Measurements from ENCODE around the gene ABL1. TPM values are rescaled to one million over a fixed set of nuclear protein-coding genes. Genes with fewer than 3 reads are reported as not detected.
"Not testable (repeated sequence)": the region's sequence is repeated elsewhere in the genome, so short reads cannot be mapped to it uniquely, and the experiment has no call there.

ABL1 gene
- total RNA-seq, 1 experiment from 2014 or later: 70.9 TPM

GRCh38 chr9:130848514-130848913, 13.5 kb downstream of the ABL1 start:
- not testable (repeated sequence) for DNase-seq (ENCODE audit: low read depth)

GRCh38 chr9:130849356-130849755, 14.3 kb downstream of the ABL1 start:
- DNase-seq (ENCODE audit: low read depth): no peak

GRCh38 chr9:130852801-130853200, 17.7 kb downstream of the ABL1 start:
- DNase-seq (ENCODE audit: low read depth): no peak

- DNase-seq (ENCODE audit: low read depth): no peak
Observed at GRCh38 chr9:130854092-130854491, 19.0 kb downstream of the ABL1 start.

DNA sequence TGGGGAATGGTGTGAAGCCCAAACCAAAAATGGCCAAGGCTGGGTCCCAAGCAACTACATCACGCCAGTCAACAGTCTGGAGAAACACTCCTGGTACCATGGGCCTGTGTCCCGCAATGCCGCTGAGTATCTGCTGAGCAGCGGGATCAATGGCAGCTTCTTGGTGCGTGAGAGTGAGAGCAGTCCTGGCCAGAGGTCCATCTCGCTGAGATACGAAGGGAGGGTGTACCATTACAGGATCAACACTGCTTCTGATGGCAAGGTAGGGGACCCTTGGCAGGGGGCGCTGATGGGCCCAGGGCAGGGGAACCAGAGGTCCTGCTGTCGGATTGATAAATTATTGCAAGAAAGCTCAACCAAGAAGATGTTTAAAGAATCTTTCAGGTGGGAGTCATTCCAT, 19.8 kb downstream of the ABL1 start:
- no peak for DNase-seq (ENCODE audit: low read depth)

GRCh38 chr9:130856474-130856873, 21.4 kb downstream of the ABL1 start:
- no peak for DNase-seq (ENCODE audit: low read depth)

DNA sequence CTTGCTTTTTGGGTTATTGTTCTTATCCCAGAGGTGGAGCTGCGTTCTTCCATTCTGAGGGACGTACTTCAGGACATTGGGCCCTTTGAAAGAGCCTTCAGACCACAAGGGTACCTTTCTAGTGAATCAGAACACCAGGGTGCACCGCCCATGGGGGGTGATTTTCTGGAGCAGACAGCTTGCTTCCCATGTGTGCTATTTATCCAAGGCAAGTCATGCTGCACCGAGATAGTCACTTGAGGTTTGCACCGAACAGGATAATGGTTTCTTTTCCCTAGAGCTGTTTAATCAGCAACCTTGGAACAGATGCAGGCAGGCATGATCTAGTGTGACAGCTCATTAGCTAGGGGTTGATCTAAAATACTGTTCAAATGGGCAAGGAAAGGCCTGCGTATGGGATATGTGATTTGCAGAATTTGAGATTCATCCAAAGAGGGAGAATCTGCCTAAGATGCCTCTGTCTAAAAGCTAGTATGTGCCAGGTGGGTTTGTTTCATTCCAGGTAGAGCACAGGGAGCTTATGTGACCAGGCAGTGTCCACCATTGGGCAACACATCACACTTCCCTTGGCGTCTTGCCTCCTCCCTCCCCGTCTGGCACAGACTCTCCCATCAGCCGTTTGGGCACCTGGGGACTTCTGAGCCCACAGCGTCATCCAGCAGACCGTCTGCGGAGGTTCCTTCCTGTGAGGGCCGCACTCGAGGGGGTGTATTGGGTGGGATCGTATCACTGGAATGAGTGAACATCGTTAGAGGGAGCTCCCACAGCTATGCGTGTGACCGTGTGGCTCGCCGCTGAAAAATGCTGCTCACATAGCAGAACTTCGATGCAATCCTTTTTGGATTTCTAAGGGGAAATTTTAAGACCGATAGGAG, 23.0 kb downstream of the ABL1 start:
- DNase-seq (ENCODE audit: low read depth): peak; percentile 97

- no peak for DNase-seq (ENCODE audit: low read depth)
Observed at GRCh38 chr9:130858739-130859705, 24.0 kb downstream of the ABL1 start.

DNA sequence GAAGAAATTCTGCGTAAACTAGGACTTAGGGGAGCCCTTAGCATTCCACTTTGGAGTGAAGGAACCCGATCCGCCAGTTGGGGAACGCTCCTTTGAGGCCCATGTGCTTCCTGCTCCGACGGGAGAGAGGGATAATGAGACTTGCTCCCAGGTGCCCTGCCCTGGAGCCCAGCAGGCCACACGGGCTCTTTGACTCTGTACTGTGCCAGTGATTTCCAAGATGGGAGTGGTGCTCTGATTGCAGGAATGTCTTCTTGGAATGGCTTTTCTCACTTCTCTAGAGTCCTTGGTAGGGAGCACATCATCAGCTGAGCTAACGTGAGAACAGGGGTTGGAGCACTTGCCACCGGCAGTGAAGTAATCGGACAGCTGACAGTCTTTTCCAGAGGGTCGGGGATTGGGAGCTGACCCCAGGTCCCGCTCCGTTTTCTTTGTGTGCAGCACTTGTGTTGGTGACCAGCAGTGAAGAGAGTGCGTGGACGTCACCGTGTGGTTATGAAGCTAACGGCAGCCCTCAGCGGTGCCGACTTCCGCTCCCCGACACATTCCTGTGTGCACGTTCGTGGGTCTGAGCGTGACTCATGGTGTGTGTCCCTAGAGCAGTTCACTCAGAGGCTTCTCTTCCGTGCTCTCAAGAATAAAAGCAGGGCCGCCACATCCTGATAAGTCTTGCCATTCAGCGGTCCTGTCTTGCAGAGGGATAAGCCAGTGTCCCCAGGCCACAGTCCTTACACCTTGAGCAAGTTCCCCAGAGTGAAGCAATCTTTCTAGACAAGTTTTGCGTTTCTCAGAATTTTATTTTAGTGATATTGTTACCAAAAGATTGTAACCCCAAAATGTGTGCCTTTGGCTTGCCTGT, 25.6 kb downstream of the ABL1 start:
- DNase-seq (ENCODE audit: low read depth): peak; percentile 98

- DNase-seq (ENCODE audit: low read depth): no peak
Observed at GRCh38 chr9:130861372-130862180, 26.5 kb downstream of the ABL1 start.

DNA sequence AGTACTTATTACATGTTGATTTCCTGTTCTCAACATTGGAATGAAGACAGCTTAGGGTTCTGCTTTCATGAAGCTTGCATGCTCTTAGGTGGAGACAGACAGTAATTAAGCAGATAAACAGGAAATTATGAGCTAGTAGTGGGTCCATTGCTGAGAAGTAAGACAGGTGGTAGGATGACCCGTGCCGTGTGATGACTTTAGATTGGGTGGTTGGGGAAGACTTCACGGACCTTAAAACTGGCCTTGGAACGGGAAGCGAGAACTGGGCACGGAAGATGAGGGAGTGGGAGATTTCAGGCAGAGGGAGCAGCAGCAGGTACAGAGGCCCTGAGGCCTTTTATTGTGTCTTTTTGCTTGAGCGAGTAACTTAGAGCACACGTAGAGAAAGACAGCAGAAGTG, 27.2 kb downstream of the ABL1 start:
- DNase-seq (ENCODE audit: low read depth): no peak

- no peak for DNase-seq (ENCODE audit: low read depth)
Observed at GRCh38 chr9:130862747-130863146, 27.7 kb downstream of the ABL1 start.

DNA sequence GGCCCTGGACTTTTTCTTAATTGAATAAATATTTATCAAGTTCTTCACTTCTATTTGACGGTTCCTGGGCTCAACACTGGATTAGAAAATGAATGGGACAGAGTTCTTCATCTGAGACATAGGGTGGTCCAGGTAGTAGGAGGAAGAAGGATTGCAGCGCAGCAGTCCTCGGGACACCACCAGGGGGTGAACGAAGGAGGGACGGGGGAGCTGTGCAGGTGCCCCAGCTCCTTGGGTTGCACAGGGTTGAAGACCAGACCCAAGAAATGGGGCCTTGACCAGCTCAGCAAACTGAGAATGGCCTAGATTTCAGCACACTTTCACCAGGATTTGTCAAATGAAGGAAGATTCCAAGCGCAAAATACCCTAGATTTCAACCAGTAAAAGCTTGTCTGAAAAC, 29.5 kb downstream of the ABL1 start:
- DNase-seq (ENCODE audit: low read depth): no peak

DNA sequence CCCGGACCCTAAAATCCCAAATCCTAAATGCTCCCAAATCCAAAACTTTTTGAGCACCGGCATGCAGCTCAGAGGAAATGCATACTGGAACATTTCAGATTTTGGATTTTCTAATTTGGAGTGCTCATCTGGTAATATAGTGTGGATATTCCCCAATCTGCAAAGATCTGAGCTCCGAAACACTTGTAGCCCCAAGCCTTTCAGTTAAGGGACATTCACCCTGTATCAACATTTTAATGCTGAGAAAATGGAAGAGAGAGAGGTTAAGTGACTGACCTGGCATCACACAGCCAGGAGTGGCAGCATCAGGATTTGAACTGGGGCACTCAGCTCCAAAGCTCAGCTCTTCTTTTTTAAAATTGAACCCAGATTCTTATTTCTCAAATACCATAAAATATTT, 30.9 kb downstream of the ABL1 start:
- DNase-seq (ENCODE audit: low read depth): no peak

- DNase-seq (ENCODE audit: low read depth): peak; percentile 89
Observed at GRCh38 chr9:130866474-130866965, 31.5 kb downstream of the ABL1 start.

- no peak for DNase-seq (ENCODE audit: low read depth)
Observed at GRCh38 chr9:130867556-130867955, 32.5 kb downstream of the ABL1 start.

- no peak for DNase-seq (ENCODE audit: low read depth)
Observed at GRCh38 chr9:130868230-130868629, 33.2 kb downstream of the ABL1 start.

DNA sequence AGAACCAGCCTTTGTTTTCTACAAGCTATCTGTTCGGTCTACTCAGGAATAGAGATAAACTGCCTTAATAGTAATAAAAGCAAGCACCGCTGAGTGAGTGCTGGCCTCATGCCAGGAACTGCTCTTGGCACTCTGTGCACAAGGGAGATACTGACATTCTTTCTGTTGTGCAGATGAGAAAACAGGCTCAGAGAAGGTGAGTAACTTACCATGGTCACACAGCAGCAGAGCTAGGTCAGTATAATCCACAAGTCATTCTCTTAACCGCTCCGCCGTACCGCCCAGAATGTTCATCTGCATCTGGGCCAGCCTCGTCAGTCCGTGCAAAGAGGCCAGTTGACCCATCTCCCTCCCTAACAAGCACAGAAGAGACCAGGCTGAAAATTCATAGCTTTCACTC, 34.2 kb downstream of the ABL1 start:
- DNase-seq (ENCODE audit: low read depth): no peak

- DNase-seq (ENCODE audit: low read depth): no peak
Observed at GRCh38 chr9:130870491-130871381, 35.7 kb downstream of the ABL1 start.
